Vagina (tissue), 2 donors: Measurements from ENCODE around the gene GAD1.

Experiments
- CTCF ChIP-seq, 3 experiments: fragments of 450-650 bp in 2 of 3; fragments of 200-600 bp in 1 of 3; sonication (generic) in 1 of 3; IDR thresholded peaks; one replicate each; pipeline ENCODE4 v1.5.1; 2017 to 2019; ENCODE audit warnings: antibody characterized with exemption in 3 of 3, mild to moderate bottlenecking in 2 of 3, moderate library complexity in 2 of 3
- POLR2A ChIP-seq, 2 donors: fragments of 450-650 bp; IDR thresholded peaks; one replicate each; pipeline ENCODE4 v1.6.1; 2017; ENCODE audit warnings: antibody characterized with exemption in 2 of 2, mild to moderate bottlenecking in 2 of 2, moderate library complexity in 2 of 2
- POLR2AphosphoS5 ChIP-seq, 2 donors: sonication (generic); formaldehyde crosslinking; IDR thresholded peaks; one replicate each; pipeline ENCODE4 v1.9.0; 2017; ENCODE audit warnings: antibody characterized with exemption in 2 of 2, mild to moderate bottlenecking in 2 of 2, low read depth in 1 of 2; ENCODE audit not compliant: insufficient read depth in 1 of 2

GRCh38 chr2:170813611-170814532 is 2.8 kb upstream of the GAD1 start:
- no peak for TF ChIP-seq CTCF (IDR thresholded peaks at IDR 0.05)
- TF ChIP-seq POLR2AphosphoS5 (IDR thresholded peaks at IDR 0.05; ENCODE audit: insufficient read depth in 1 of 2, low read depth in 1 of 2), result no peak
- no peak for TF ChIP-seq POLR2A (IDR thresholded peaks at IDR 0.05)
